ENCODE measurements around the gene CHIT1. TPM values are rescaled to one million over a fixed set of nuclear protein-coding genes. Genes with fewer than 3 reads are reported as not detected.

The CHIT1 gene
- total and polyA plus RNA-seq, 2 experiments from 2014 or later, result 0.07 to 0.47 TPM

DNA sequence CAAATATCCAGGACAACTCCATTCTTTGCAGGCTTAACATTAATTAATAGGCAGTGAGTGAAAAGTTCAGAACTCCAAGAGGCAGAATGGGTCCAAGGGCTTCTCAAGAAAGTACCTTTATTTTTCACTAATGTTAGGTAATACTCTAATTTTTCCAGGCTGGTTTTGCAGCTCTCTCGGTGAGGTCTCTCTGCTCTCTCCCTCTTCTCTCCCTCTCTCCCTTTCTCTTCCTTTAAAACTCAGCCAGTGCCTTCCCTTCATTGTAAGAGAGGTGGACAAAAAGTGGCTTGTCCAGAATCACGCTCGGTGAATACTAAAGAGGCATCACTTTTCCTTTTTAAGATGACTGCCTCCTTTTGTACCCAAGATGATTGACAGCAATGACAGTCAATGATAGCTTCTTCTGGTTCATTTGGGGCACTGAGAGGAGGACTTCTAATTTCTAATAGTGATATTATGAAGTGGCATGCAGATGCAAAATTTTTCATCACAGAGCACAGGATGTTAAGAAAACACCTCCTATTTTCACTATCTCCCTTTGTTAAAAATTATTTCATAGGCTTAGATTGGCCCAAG, 41.7 kb downstream of the CHIT1 start (continued):
- TF ChIP-seq, protein P1, sequence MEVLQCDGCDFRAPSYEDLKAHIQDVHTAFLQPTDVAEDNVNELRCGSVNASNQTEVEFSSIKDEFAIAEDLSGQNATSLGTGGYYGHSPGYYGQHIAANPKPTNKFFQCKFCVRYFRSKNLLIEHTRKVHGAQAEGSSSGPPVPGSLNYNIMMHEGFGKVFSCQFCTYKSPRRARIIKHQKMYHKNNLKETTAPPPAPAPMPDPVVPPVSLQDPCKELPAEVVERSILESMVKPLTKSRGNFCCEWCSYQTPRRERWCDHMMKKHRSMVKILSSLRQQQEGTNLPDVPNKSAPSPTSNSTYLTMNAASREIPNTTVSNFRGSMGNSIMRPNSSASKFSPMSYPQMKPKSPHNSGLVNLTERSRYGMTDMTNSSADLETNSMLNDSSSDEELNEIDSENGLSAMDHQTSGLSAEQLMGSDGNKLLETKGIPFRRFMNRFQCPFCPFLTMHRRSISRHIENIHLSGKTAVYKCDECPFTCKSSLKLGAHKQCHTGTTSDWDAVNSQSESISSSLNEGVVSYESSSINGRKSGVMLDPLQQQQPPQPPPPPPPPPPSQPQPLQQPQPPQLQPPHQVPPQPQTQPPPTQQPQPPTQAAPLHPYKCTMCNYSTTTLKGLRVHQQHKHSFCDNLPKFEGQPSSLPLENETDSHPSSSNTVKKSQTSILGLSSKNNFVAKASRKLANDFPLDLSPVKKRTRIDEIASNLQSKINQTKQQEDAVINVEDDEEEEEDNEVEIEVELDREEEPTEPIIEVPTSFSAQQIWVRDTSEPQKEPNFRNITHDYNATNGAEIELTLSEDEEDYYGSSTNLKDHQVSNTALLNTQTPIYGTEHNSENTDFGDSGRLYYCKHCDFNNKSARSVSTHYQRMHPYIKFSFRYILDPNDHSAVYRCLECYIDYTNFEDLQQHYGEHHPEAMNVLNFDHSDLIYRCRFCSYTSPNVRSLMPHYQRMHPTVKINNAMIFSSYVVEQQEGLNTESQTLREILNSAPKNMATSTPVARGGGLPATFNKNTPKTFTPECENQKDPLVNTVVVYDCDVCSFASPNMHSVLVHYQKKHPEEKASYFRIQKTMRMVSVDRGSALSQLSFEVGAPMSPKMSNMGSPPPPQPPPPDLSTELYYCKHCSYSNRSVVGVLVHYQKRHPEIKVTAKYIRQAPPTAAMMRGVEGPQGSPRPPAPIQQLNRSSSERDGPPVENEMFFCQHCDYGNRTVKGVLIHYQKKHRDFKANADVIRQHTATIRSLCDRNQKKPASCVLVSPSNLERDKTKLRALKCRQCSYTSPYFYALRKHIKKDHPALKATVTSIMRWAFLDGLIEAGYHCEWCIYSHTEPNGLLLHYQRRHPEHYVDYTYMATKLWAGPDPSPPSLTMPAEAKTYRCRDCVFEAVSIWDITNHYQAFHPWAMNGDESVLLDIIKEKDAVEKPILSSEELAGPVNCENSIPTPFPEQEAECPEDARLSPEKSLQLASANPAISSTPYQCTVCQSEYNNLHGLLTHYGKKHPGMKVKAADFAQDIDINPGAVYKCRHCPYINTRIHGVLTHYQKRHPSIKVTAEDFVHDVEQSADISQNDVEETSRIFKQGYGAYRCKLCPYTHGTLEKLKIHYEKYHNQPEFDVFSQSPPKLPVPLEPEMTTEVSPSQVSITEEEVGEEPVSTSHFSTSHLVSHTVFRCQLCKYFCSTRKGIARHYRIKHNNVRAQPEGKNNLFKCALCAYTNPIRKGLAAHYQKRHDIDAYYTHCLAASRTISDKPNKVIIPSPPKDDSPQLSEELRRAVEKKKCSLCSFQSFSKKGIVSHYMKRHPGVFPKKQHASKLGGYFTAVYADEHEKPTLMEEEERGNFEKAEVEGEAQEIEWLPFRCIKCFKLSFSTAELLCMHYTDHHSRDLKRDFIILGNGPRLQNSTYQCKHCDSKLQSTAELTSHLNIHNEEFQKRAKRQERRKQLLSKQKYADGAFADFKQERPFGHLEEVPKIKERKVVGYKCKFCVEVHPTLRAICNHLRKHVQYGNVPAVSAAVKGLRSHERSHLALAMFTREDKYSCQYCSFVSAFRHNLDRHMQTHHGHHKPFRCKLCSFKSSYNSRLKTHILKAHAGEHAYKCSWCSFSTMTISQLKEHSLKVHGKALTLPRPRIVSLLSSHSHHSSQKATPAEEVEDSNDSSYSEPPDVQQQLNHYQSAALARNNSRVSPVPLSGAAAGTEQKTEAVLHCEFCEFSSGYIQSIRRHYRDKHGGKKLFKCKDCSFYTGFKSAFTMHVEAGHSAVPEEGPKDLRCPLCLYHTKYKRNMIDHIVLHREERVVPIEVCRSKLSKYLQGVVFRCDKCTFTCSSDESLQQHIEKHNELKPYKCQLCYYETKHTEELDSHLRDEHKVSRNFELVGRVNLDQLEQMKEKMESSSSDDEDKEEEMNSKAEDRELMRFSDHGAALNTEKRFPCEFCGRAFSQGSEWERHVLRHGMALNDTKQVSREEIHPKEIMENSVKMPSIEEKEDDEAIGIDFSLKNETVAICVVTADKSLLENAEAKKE (CRISPR knock-in tag; IDR thresholded peaks at IDR 0.05), result no peak

DNA sequence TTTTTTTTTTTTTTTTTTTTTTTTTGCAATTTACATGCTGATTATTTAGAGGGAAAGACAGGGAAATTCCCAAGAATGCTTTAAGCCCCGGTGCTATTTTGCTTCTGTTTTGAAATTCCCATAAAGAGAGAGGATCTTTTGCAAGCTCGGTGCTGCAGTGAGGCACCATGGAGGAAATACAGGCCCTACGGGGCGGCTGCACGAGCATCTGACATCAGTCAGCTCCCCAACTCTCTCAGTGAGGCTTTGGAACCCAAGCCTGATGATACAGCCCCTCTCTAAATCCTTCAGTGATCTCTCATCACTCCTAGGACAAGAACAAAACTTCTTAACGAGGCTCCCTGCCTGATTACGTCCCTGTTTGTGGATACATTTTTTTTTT, 42.2 kb downstream of the CHIT1 start:
- ATAC-seq, result peak; percentile 42
- H3K9me3 Mint-ChIP-seq, result no peaks in the 10 kb centered on the region
- TF ChIP-seq, protein P2, sequence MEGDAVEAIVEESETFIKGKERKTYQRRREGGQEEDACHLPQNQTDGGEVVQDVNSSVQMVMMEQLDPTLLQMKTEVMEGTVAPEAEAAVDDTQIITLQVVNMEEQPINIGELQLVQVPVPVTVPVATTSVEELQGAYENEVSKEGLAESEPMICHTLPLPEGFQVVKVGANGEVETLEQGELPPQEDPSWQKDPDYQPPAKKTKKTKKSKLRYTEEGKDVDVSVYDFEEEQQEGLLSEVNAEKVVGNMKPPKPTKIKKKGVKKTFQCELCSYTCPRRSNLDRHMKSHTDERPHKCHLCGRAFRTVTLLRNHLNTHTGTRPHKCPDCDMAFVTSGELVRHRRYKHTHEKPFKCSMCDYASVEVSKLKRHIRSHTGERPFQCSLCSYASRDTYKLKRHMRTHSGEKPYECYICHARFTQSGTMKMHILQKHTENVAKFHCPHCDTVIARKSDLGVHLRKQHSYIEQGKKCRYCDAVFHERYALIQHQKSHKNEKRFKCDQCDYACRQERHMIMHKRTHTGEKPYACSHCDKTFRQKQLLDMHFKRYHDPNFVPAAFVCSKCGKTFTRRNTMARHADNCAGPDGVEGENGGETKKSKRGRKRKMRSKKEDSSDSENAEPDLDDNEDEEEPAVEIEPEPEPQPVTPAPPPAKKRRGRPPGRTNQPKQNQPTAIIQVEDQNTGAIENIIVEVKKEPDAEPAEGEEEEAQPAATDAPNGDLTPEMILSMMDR (conservative IDR thresholded peaks at IDR 0.05; ENCODE audit: low read depth in 2 of 2), result no peak
- TF ChIP-seq EZH2 (IDR thresholded peaks at IDR 0.05; ENCODE audit: low read depth, unreplicated experiment) (no peak), EZH2phosphoT487 (IDR thresholded peaks at IDR 0.05; ENCODE audit: unreplicated experiment) (no peak), NANOG (IDR thresholded peaks at IDR 0.05; ENCODE audit: borderline replicate concordance) (no peak), JUNB (IDR thresholded peaks at IDR 0.05; ENCODE audit: unreplicated experiment) (no peak), CREB1 (CRISPR knock-in tag; IDR thresholded peaks at IDR 0.05; ENCODE audit: low read depth) (no peak), ZNF331 (CRISPR knock-in tag; IDR thresholded peaks at IDR 0.05; ENCODE audit: low read depth) (no peak), STAT1 (IDR thresholded peaks at IDR 0.05; ENCODE audit: unreplicated experiment) (no peak), POLR2AphosphoS5 (IDR thresholded peaks at IDR 0.05; ENCODE audit: low read depth) (no peak), ZNF114 (CRISPR knock-in tag; IDR thresholded peaks at IDR 0.05) (no peak)
- TF ChIP-seq, protein P3, sequence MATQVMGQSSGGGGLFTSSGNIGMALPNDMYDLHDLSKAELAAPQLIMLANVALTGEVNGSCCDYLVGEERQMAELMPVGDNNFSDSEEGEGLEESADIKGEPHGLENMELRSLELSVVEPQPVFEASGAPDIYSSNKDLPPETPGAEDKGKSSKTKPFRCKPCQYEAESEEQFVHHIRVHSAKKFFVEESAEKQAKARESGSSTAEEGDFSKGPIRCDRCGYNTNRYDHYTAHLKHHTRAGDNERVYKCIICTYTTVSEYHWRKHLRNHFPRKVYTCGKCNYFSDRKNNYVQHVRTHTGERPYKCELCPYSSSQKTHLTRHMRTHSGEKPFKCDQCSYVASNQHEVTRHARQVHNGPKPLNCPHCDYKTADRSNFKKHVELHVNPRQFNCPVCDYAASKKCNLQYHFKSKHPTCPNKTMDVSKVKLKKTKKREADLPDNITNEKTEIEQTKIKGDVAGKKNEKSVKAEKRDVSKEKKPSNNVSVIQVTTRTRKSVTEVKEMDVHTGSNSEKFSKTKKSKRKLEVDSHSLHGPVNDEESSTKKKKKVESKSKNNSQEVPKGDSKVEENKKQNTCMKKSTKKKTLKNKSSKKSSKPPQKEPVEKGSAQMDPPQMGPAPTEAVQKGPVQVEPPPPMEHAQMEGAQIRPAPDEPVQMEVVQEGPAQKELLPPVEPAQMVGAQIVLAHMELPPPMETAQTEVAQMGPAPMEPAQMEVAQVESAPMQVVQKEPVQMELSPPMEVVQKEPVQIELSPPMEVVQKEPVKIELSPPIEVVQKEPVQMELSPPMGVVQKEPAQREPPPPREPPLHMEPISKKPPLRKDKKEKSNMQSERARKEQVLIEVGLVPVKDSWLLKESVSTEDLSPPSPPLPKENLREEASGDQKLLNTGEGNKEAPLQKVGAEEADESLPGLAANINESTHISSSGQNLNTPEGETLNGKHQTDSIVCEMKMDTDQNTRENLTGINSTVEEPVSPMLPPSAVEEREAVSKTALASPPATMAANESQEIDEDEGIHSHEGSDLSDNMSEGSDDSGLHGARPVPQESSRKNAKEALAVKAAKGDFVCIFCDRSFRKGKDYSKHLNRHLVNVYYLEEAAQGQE (IDR thresholded peaks at IDR 0.05; ENCODE audit: unreplicated experiment), result no peak

More for the DNA sequence above, 42.2 kb downstream of the CHIT1 start:
- Histone ChIP-seq H3K4me1 (ENCODE audit: insufficient read depth) (peaks cover 17% of the 10 kb centered on the region), H3K4me2 (0 out of 2 replicates have a peak overlapping the region, but pooled peaks have one; percentile 66), H3K36me3 (ENCODE audit: insufficient read depth) (no peaks in the 10 kb centered on the region), H3F3A (replicated peaks; ENCODE audit: low read depth) (no peaks in the 10 kb centered on the region), H3K27ac (ENCODE audit: low read depth) (no peak overlapping the region), H3K79me2 (replicated peaks; ENCODE audit: insufficient read depth) (no peaks in the 10 kb centered on the region), H4K20me1 (replicated peaks; ENCODE audit: insufficient read depth) (no peaks in the 10 kb centered on the region), H3K27me3 (ENCODE audit: insufficient read depth) (no peaks in the 10 kb centered on the region), H3K9me2 (ENCODE audit: insufficient read depth) (0 out of 2 replicates have a peak, but pooled peaks cover 5% of the 10 kb centered on the region), H3K4me3 (no peak overlapping the region), H2AFZ (peak overlapping the region; percentile 98)
- DNase-seq (ENCODE audit: low spot score), result no peak
- Mint-ChIP-seq H3K36me3 (ENCODE audit: low read depth) (no peaks in the 10 kb centered on the region), H3K4me1 (peaks cover 33% of the 10 kb centered on the region), H3K27me3 (ENCODE audit: insufficient read depth, low read depth, poor library complexity) (peaks cover under 1% of the 10 kb centered on the region), H3K4me3 (peak overlapping the region; percentile 38; the same call in 1 of the 3 replicates), H3K27ac (no peak overlapping the region)
